WTC11 (cell line): ENCODE results near the gene HTR3A. TPM values are rescaled to one million over a fixed set of nuclear protein-coding genes. Genes with fewer than 3 reads are reported as not detected.

Experiments
- ARID4B ChIP-seq: sonication (generic); formaldehyde crosslinking; IDR thresholded peaks from 2 replicates; pipeline ENCODE4 v1.8.0; 2023; ENCODE audit warnings: missing genetic modification reagents, mild to moderate bottlenecking, borderline replicate concordance
- CREB1 ChIP-seq: sonication (generic); formaldehyde crosslinking; IDR thresholded peaks from 2 replicates; pipeline ENCODE4 v1.8.0; 2023; ENCODE audit warnings: mild to moderate bottlenecking, missing genetic modification reagents
- ELF4 ChIP-seq: sonication (generic); formaldehyde crosslinking; IDR thresholded peaks from 2 replicates; pipeline ENCODE4 v1.8.1; 2022; ENCODE audit warnings: low read depth, mild to moderate bottlenecking, moderate library complexity, missing genetic modification reagents
- ETV6 ChIP-seq: sonication (generic); formaldehyde crosslinking; IDR thresholded peaks from 2 replicates; pipeline ENCODE4 v1.8.1; 2022; ENCODE audit warnings: mild to moderate bottlenecking, missing genetic modification reagents
- FOXK1 ChIP-seq: sonication (generic); formaldehyde crosslinking; IDR thresholded peaks from 2 replicates; pipeline ENCODE4 v1.8.0; 2022; ENCODE audit warnings: mild to moderate bottlenecking, moderate library complexity, missing genetic modification reagents
- FOXP1 ChIP-seq: sonication (generic); formaldehyde crosslinking; IDR thresholded peaks from 2 replicates; pipeline ENCODE4 v1.8.0; 2022; ENCODE audit warnings: missing genetic modification reagents, mild to moderate bottlenecking, moderate library complexity, borderline replicate concordance
- GABPB1 ChIP-seq: sonication (generic); formaldehyde crosslinking; IDR thresholded peaks from 2 replicates; pipeline ENCODE4 v1.8.1; 2023; ENCODE audit warnings: mild to moderate bottlenecking, missing genetic modification reagents
- GRHL2 ChIP-seq: fragments of 250-450 bp; sonication (Bioruptor Pico); IDR thresholded peaks from 2 replicates; pipeline ENCODE4 v1.8.0; 2022; ENCODE audit warnings: mild to moderate bottlenecking, moderate library complexity; ENCODE audit not compliant: insufficient replicate concordance, severe bottlenecking
- SMAD4 ChIP-seq: sonication (generic); formaldehyde crosslinking; IDR thresholded peaks from 2 replicates; pipeline ENCODE4 v1.8.0; 2022; ENCODE audit warnings: mild to moderate bottlenecking, missing genetic modification reagents
- SP1 ChIP-seq: sonication (generic); formaldehyde crosslinking; conservative IDR thresholded peaks from 2 replicates; pipeline ENCODE4 v1.8.1; 2022; ENCODE audit warnings: missing genetic modification reagents
- TEAD1 ChIP-seq: sonication (generic); formaldehyde crosslinking; IDR thresholded peaks from 2 replicates; pipeline ENCODE4 v1.8.0; 2022; ENCODE audit warnings: mild to moderate bottlenecking, missing genetic modification reagents
- ZBTB43 ChIP-seq: sonication (generic); formaldehyde crosslinking; IDR thresholded peaks from 2 replicates; pipeline ENCODE4 v1.8.1; 2023; ENCODE audit warnings: mild to moderate bottlenecking, missing genetic modification reagents
- ZNF232 ChIP-seq: sonication (generic); formaldehyde crosslinking; IDR thresholded peaks from 2 replicates; pipeline ENCODE4 v1.8.0; 2022; ENCODE audit warnings: mild to moderate bottlenecking, missing genetic modification reagents
- ZNF263 ChIP-seq: sonication (generic); formaldehyde crosslinking; IDR thresholded peaks from 2 replicates; pipeline ENCODE4 v1.8.1; 2022; ENCODE audit warnings: low read depth, mild to moderate bottlenecking, moderate library complexity, missing genetic modification reagents
- ZNF317 ChIP-seq: sonication (generic); formaldehyde crosslinking; IDR thresholded peaks from 2 replicates; pipeline ENCODE4 v1.8.1; 2023; ENCODE audit warnings: low read depth, mild to moderate bottlenecking, moderate library complexity, missing genetic modification reagents, borderline replicate concordance
- ZNF396 ChIP-seq: fragments of 250-450 bp; sonication (Bioruptor Pico); IDR thresholded peaks from 2 replicates; pipeline ENCODE4 v1.8.0; 2021; ENCODE audit warnings: mild to moderate bottlenecking, moderate library complexity, borderline replicate concordance
- ZNF423 ChIP-seq: fragments of 250-450 bp; sonication (Bioruptor Pico); IDR thresholded peaks from 2 replicates; pipeline ENCODE4 v2.1.2; 2022; ENCODE audit warnings: mild to moderate bottlenecking, moderate library complexity
- ZNF671 ChIP-seq: fragments of 250-450 bp; sonication (Bioruptor Pico); IDR thresholded peaks from 2 replicates; pipeline ENCODE4 v1.8.0; 2021; ENCODE audit warnings: mild to moderate bottlenecking
- total RNA-seq: library from RNA; stranded (reverse); gene quantifications from 3 replicates; pipeline ENCODE4 v1.2.3, GENCODE V29; 2021
- TF ChIP-seq, protein P1 (sequence below): sonication (generic); formaldehyde crosslinking; conservative IDR thresholded peaks from 2 replicates; pipeline ENCODE4 v1.8.1; 2023; ENCODE audit warnings: mild to moderate bottlenecking, low read depth, missing genetic modification reagents, moderate library complexity
- TF ChIP-seq, protein P2 (sequence below): sonication (generic); formaldehyde crosslinking; IDR thresholded peaks from 2 replicates; pipeline ENCODE4 v1.8.0; 2023; ENCODE audit warnings: missing genetic modification reagents
- TF ChIP-seq, protein P3 (sequence below): sonication (generic); formaldehyde crosslinking; IDR thresholded peaks from 2 replicates; pipeline ENCODE4 v1.8.1; 2023; ENCODE audit warnings: mild to moderate bottlenecking, moderate library complexity, missing genetic modification reagents
- TF ChIP-seq, protein P4 (sequence below): sonication (generic); formaldehyde crosslinking; IDR thresholded peaks from 2 replicates; pipeline ENCODE4 v1.8.0; 2022; ENCODE audit warnings: missing genetic modification reagents

HTR3A gene
- total RNA-seq, 1 experiment from 2014 or later: 4.1 TPM

GRCh38 chr11:114036147-114036811 lies 61.4 kb downstream of the HTR3A start (continued):
- TF ChIP-seq ZBTB43 (peak; percentile 78; the same call in 1 of the 2 replicates), FOXP1 (CRISPR knock-in tag) (peak; percentile 68; the same call in 1 of the 2 replicates), ZNF396 (no peak), FOXK1 (CRISPR knock-in tag) (peak; percentile 57; the same call in 1 of the 2 replicates), ETV6 (CRISPR knock-in tag) (peak; percentile 94), ZNF317 (CRISPR knock-in tag) (no peak), ELF4 (CRISPR knock-in tag) (no peak), ZNF263 (no peak), ZNF232 (CRISPR knock-in tag) (peak; percentile 72; the same call in 1 of the 2 replicates), TEAD1 (CRISPR knock-in tag) (peak; percentile 47; the same call in 1 of the 2 replicates), GABPB1 (peak; percentile 40; the same call in 1 of the 2 replicates), SMAD4 (CRISPR knock-in tag) (0 out of 2 replicates have a peak, but pooled peaks have one; percentile 19), ZNF423 (CRISPR knock-in tag) (peak; percentile 97), SP1 (CRISPR knock-in tag) (peak; percentile 88), CREB1 (peak; percentile 82; the same call in 1 of the 2 replicates), ZNF671 (CRISPR knock-in tag) (no peak), ARID4B (CRISPR knock-in tag) (peak; percentile 45; the same call in 1 of the 2 replicates), GRHL2 (no peak)
- TF ChIP-seq, protein P1, sequence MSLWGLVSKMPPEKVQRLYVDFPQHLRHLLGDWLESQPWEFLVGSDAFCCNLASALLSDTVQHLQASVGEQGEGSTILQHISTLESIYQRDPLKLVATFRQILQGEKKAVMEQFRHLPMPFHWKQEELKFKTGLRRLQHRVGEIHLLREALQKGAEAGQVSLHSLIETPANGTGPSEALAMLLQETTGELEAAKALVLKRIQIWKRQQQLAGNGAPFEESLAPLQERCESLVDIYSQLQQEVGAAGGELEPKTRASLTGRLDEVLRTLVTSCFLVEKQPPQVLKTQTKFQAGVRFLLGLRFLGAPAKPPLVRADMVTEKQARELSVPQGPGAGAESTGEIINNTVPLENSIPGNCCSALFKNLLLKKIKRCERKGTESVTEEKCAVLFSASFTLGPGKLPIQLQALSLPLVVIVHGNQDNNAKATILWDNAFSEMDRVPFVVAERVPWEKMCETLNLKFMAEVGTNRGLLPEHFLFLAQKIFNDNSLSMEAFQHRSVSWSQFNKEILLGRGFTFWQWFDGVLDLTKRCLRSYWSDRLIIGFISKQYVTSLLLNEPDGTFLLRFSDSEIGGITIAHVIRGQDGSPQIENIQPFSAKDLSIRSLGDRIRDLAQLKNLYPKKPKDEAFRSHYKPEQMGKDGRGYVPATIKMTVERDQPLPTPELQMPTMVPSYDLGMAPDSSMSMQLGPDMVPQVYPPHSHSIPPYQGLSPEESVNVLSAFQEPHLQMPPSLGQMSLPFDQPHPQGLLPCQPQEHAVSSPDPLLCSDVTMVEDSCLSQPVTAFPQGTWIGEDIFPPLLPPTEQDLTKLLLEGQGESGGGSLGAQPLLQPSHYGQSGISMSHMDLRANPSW (CRISPR knock-in tag): no peak
- TF ChIP-seq, protein P2, sequence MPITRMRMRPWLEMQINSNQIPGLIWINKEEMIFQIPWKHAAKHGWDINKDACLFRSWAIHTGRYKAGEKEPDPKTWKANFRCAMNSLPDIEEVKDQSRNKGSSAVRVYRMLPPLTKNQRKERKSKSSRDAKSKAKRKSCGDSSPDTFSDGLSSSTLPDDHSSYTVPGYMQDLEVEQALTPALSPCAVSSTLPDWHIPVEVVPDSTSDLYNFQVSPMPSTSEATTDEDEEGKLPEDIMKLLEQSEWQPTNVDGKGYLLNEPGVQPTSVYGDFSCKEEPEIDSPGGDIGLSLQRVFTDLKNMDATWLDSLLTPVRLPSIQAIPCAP (CRISPR knock-in tag): peak; percentile 59; the same call in 1 of the 2 replicates
- TF ChIP-seq, protein P3, sequence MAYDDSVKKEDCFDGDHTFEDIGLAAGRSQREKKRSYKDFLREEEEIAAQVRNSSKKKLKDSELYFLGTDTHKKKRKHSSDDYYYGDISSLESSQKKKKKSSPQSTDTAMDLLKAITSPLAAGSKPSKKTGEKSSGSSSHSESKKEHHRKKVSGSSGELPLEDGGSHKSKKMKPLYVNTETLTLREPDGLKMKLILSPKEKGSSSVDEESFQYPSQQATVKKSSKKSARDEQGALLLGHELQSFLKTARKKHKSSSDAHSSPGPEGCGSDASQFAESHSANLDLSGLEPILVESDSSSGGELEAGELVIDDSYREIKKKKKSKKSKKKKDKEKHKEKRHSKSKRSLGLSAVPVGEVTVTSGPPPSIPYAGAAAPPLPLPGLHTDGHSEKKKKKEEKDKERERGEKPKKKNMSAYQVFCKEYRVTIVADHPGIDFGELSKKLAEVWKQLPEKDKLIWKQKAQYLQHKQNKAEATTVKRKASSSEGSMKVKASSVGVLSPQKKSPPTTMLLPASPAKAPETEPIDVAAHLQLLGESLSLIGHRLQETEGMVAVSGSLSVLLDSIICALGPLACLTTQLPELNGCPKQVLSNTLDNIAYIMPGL: peak; percentile 97
- TF ChIP-seq, protein P4, sequence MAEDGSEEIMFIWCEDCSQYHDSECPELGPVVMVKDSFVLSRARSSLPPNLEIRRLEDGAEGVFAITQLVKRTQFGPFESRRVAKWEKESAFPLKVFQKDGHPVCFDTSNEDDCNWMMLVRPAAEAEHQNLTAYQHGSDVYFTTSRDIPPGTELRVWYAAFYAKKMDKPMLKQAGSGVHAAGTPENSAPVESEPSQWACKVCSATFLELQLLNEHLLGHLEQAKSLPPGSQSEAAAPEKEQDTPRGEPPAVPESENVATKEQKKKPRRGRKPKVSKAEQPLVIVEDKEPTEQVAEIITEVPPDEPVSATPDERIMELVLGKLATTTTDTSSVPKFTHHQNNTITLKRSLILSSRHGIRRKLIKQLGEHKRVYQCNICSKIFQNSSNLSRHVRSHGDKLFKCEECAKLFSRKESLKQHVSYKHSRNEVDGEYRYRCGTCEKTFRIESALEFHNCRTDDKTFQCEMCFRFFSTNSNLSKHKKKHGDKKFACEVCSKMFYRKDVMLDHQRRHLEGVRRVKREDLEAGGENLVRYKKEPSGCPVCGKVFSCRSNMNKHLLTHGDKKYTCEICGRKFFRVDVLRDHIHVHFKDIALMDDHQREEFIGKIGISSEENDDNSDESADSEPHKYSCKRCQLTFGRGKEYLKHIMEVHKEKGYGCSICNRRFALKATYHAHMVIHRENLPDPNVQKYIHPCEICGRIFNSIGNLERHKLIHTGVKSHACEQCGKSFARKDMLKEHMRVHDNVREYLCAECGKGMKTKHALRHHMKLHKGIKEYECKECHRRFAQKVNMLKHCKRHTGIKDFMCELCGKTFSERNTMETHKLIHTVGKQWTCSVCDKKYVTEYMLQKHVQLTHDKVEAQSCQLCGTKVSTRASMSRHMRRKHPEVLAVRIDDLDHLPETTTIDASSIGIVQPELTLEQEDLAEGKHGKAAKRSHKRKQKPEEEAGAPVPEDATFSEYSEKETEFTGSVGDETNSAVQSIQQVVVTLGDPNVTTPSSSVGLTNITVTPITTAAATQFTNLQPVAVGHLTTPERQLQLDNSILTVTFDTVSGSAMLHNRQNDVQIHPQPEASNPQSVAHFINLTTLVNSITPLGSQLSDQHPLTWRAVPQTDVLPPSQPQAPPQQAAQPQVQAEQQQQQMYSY (CRISPR knock-in tag): no peak
